ENCODE results near the gene RABGGTA.
"Not testable (repeated sequence)": the region's sequence is repeated elsewhere in the genome, so short reads cannot be mapped to it uniquely, and the experiment has no call there.

RABGGTA gene

GRCh38 chr14:24259282-24260025 is 11.9 kb downstream of the RABGGTA start:
- peak; percentile 75 for DNase-seq

- no peak for DNase-seq
Observed at GRCh38 chr14:24258548-24259265, 12.7 kb downstream of the RABGGTA start.

DNA sequence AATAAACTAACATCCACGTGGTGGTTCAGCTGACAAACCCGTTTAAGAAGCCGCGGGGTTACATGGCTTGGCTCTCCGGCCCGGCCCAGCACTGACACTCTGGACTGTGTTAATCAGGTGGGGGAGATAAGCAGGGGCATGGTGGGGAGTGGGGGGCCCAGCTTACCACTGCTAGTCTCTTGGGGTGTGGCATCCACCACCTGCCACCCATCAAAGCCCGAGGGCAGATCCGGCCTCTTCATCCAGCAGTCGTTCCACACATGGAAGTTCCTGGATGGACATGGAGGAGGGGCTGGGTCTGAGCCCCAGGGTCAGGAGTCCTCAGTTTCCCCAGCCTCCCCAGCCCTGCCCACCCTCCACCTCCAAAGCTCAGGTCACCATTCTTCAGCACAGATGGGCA is 13.3 kb downstream of the RABGGTA start:
- DNase-seq = no peak

DNA sequence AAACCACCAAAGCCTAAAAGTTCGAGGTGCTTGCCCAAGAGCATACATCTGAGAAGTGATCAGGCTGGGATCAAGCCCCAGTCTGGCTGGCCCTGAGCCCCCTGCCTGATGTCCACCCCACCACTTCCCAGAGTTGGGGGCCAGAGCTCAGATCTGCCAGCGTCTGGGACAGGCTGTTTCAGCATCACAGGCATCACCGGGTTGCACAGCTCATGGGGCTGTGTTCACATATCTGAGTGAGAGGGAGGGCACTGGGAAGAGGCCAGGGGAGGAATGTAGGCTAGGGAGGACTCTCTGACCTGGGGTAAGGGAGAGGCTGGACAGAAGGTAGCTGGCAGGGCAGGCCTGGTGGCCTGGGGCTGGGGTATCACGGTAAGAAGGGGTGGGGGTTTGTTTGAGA is 14.4 kb downstream of the RABGGTA start:
- no peak for DNase-seq

DNA sequence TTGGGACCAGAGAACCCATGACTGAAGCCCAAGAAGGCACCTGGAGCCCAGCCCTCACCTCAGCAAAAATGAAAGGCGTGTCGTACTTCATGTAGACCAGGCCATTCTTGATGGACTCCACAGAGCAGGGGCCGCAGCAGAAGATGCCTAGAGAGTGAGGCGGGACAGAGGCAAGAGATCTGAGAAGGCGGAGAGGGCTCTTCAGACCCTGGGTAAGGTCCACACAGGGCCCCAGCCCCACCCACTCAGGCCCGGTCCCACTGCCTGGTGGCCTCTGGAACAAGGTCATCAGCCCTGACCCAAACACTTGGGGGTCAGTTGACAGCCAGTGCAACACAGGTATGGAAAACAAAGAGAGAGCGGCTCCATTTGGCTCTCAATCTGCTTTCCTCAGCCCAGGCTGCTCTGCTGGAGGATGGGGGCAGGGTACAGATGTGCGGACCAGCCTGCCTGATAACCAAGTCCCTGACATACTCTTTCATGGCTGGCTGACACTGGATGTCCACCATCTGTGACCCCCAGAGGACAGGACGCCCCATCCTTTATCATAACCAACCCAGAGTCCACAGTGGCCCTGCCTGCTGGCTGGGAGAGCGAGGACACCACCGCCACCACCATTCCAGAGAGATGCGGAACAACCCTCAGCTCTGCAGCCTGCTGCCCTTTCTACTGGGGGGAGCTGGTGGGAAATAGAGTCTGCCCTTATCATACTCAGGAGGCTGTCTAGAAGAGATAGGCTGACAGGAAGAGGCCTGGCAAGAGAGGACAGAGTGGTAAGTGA is 15.3 kb downstream of the RABGGTA start:
- no peak for DNase-seq

DNA sequence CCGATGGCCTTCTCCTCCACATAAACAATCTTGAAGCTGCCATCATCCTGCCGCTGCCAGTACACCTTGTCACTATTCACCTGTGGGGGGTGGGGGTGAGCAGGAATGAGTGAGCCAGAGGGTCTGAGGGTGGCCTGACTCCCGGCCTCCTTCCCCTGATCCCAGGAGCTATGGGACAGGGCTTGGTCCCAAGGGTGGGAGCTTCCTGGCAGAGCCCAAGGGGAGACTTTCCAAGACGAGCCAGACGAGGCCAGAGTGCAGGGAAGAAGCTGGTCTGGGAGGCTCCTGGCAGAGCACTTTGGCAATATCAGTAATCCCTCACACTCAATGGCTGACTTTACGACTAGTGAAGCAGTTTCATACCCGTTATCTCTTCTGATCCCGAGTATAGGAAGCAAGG is 16.0 kb downstream of the RABGGTA start:
- DNase-seq = no peak

DNA sequence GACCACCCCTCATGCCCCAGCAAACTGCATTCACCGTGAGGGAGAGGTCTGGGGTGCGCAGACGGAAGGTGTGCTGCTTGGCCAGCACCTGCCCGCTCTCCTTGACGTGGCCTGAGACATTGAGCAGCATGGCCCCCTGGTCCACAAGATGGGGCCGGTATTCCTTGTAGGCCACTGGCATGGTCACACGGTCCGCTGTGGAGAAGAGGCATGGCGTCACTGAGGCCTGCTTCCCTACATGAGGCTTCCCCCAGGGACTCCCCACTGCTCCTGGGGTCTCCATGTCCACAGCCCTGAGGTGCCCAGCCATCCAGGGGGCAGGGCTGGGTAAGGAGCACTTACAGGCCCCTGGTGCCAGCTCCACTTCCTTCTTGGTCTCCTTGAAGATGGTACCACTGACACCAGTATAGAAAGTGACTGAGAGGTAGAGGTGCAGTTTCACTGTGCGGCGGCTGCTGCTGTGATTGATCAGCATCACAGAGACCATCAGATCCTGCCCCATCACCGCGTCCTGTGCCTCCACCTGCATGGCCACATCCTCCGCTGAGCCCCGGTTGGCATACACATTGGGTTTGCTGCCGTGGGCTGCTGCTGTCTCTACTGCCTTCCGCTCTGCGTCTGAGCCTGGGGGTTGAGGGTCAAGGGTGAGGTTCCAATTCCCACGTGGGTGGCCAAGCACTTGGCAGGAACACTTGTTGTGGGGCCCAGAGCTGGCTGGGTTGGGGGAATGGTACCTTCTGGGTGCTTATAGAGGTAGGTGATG is 16.6 kb downstream of the RABGGTA start:
- no peak for DNase-seq

GRCh38 chr14:24253936-24254335 is 17.5 kb downstream of the RABGGTA start:
- DNase-seq = no peak

- DNase-seq = peak; percentile 25
Observed at GRCh38 chr14:24252289-24253124, 18.9 kb downstream of the RABGGTA start.

GRCh38 chr14:24251880-24252288 is 19.5 kb downstream of the RABGGTA start:
- peak; percentile 63 for DNase-seq

DNA sequence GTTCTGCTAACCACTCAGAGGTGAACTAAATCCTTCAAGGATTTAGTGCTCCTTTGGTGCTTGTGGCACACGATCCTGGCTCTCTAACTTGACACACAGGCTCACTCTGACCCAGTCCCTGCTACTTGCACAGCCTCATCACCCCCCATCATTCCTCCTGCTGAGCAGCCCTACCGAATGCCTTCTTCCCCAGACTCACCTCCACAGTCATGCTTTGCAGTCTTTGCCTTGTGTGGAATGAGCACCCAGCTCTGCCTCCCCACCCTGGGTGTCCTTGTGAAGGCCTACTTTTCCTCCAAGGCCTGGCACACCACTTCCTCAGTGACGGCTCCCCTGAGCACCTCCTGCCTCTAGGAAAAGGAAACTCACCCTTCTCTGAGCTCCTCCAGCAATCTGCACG is 21.0 kb downstream of the RABGGTA start:
- no peak for DNase-seq

DNA sequence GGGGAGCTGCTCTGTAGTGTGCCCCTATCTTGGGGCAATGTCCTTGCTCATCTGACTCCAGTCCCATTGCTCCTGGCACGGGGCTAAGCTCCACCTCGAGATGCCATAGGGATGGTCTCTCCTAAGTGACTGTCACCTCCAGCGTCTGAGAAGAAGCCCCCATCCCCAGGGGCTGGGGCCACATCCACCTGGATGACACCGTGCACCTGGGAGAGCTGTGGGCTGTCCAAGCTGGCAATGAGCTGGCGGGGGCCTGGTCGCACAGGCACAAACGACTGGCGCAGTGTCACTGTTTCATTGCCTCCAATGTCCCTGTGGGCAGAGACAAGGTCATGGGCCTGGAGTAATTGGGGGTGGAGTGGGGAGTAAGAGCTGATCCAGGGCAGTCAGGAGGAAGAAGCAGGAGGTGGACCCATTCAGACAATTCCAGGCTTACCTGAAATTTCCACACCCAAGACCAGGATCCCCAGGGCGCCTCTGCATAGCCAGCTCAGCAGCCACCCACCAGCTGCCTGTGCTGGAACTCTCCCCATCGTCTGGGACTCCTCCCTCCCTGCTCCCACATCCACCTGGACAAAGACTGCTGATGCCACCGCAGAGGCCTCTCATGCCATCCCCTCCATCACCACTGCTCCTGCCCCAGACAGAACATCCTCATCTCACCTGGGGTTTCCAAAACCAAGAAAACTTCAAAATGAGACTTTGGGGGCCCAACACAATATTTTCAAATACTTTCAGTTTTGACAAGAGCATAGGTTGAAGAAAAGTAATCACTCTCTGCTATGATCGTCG is 22.0 kb downstream of the RABGGTA start:
- DNase-seq = no peak

DNA sequence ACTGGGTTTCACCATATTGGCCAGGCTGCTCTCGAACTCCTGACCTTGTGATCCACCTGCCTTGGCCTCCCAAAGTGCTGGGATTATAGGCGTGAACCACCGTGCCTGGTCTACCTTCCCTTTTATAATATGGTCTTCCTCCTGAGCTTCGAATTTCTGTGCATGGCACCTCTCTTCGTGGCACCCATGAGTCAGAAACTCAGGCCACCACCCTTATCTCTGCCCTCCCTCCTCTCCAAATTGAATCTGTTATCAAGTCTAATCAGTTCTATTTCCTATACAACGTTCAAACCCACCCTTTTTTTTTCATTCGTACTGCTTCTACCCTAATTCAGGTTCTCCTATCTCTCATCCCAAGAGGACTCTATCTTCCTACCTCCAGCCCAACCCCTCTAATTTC is 24.0 kb downstream of the RABGGTA start:
- no peak for DNase-seq

- DNase-seq = no peak
Observed at GRCh38 chr14:24246765-24247212, 24.6 kb downstream of the RABGGTA start.

GRCh38 chr14:24245350-24245749 is 26.0 kb downstream of the RABGGTA start:
- not testable (repeated sequence) for DNase-seq

DNA sequence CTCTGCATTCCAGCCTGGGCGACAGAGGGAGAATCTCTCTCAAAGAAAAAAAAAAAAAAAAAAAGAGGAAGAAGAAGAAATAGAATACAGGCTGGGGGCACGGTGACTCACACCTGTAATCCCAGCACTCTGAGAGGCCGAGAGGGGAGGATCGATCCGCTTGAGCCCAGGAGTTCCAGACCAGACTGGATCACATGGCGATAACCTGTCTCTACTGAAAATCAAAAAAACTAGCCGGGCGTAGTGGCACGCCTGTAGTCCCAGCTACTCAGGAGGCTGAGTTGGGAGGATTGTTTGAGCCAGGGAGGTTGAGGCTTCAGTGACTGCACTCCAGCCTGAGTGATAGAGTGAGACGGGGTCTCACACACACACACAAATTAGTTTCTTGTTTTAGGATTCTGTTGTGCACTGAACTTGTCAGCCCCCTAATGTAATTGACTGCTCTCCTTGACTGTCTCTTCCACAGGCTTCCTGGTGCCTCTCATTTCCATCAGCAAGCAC is 28.0 kb downstream of the RABGGTA start:
- DNase-seq = no peak

- peak; percentile 92 for DNase-seq
Observed at GRCh38 chr14:24241829-24242443, 29.5 kb downstream of the RABGGTA start.

DNA sequence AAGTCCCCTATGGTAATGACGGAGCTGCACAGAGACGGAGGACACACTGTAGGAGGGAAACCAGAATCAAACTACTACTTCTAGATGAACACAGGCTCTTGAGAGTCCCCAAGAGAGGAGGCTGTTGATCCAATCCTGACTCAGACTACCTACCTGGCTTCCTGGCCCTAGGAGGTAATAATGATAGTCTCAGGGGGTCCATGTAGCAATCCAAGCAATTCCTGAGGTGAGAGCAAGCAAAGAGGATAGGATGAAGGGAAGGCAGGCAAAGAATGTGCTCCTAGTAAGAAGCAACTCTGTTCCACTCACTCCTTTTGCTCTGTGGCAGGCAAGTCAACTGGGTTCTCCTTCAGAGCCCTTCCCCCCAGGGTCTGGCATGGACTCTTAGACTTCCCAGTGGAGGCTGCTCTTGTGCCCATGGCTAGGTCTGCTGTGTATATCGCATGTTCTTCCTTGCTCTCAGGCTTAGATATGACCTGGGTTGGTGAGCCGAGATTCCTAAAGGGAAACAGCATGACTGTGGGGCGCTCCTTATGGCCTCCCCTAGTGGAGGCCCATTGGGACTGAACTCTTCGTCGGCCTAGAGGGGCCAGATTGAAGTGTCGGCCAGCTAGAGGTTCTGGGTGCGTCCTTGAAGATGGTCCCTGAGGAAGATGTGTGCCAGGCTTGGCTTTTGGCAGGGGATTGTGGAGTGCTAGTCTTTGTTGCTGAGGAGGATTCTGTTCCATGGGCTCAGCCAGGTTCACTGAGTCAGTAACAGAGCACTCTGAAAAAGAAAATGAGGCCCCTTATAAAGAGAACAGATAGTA is 31.1 kb downstream of the RABGGTA start:
- DNase-seq = no peak

DNA sequence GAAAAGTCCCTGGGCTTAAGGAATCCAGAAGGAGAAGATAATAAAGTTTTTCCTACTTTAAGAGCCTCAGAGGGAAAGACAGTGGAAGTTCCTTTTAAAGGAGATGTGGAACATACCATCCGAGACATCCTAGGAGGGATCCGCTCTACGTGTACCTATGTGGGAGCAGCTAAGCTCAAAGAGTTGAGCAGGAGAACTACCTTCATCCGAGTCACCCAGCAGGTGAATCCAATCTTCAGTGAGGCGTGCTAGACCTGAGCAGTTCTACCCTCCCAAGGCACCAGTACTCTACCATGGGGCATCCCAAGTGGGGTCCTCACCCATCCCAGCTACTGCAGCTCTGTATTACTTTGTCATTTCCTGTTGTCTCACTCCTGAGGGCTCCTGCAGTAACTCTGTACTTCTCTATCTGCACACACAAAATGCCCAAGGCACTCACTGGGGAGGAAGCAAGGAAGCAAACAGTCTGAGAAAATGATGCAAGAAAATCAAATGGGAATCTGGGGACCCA is 32.8 kb downstream of the RABGGTA start:
- DNase-seq = no peak

Measured in fibroblast of skin of back (primary cell).